Hindlimb muscle (tissue), 1 donor: ENCODE measurements around the gene CUL2. TPM values are rescaled to one million over a fixed set of nuclear protein-coding genes. Genes with fewer than 3 reads are reported as not detected.
A peak's percentile ranks its signal among the peaks of the same experiment; 100 is the strongest.
"Not testable (repeated sequence)": the region's sequence is repeated elsewhere in the genome, so short reads cannot be mapped to it uniquely, and the experiment has no call there.

ENCODE experiments used
- DNase-seq: peaks from one replicate; pipeline ENCODE4 v3.0.0-alpha.2; 2013
- polyA plus RNA-seq: library from polyadenylated mRNA; unstranded; fragments of 120-200 nt; gene quantifications from one replicate; pipeline ENCODE4 v1.2.1, GENCODE V29; 2013; ENCODE audit not compliant: insufficient read length

The CUL2 gene
- polyA plus RNA-seq, 1 donor = 39.3 TPM

- DNase-seq = not testable (repeated sequence)
These were observed 115.6 kb downstream of the CUL2 start for GRCh38 chr10:34974364-34975065.

GRCh38 chr10:34973757-34974156 lies 116.4 kb downstream of the CUL2 start:
- DNase-seq = not testable (repeated sequence)

- DNase-seq = not testable (repeated sequence)
These were observed 117.0 kb downstream of the CUL2 start for GRCh38 chr10:34973121-34973520.

GRCh38 chr10:34972591-34972990 lies 117.5 kb downstream of the CUL2 start:
- not testable (repeated sequence) for DNase-seq

- not testable (repeated sequence) for DNase-seq
These were observed 118.4 kb downstream of the CUL2 start for GRCh38 chr10:34971606-34972334.

- no peak for DNase-seq
These were observed 121.0 kb downstream of the CUL2 start for GRCh38 chr10:34969171-34969570.

- DNase-seq = peak; percentile 9
These were observed 122.7 kb downstream of the CUL2 start for GRCh38 chr10:34967335-34967880.

- DNase-seq = no peak
These were observed 123.7 kb downstream of the CUL2 start for GRCh38 chr10:34966451-34966850.

GRCh38 chr10:34966040-34966439 lies 124.1 kb downstream of the CUL2 start:
- DNase-seq = no peak

- DNase-seq = no peak
These were observed 125.9 kb downstream of the CUL2 start for GRCh38 chr10:34964166-34964800.

- DNase-seq = no peak
These were observed 127.3 kb downstream of the CUL2 start for GRCh38 chr10:34962866-34963265.

GRCh38 chr10:34960983-34961382 lies 129.2 kb downstream of the CUL2 start:
- no peak for DNase-seq

- DNase-seq = no peak
These were observed 130.4 kb downstream of the CUL2 start for GRCh38 chr10:34959786-34960185.

GRCh38 chr10:34959321-34959720 lies 130.8 kb downstream of the CUL2 start:
- no peak for DNase-seq

Other genes with a start within 250 kb of the CUL2 start
- 46.0 TPM for gene CREM, start 36.5 kb upstream of the CUL2 start, polyA plus RNA-seq
- 86.3 TPM for gene CCNY, start 246.2 kb upstream of the CUL2 start, polyA plus RNA-seq